HG02852 (cell line): ENCODE measurements around the gene NOD1.

Experiments used
- ATAC-seq: cut with Tn5 transposase; IDR thresholded peaks from one replicate; pipeline ENCODE4 v1.9.1; 2021; ENCODE audit warnings: mild to moderate bottlenecking, moderate library complexity; ENCODE audit not compliant: unreplicated experiment

Gene NOD1

GRCh38 chr7:30379131-30379530, 99.5 kb downstream of the NOD1 start:
- ATAC-seq, result no peak

- no peak for ATAC-seq
Observed at GRCh38 chr7:30378275-30378674, 100.3 kb downstream of the NOD1 start.
